Measurements from ENCODE around the gene DNAJB13.

DNA sequence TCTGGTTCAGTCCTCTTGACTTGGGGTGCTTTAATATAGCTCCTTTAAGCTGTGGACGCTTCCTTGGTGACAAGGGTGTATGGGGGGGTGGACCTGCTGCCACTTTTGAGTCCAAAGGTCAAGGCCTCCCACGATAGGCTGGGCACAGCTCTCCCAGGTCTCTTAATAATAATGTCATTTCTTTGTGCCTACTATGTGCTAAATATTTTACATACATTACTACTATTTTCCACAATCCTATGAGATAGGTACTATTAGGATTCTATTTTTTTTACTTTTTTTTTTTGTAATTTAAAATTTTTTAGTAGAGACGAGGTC lies 58.4 kb downstream of the DNAJB13 start:
- TF ChIP-seq CTCF (IDR thresholded peaks at IDR 0.05), result no peak
- TF ChIP-seq EZH2 (IDR thresholded peaks at IDR 0.05; ENCODE audit: borderline replicate concordance, insufficient read depth, low read depth, low read length, poor library complexity, severe bottlenecking), result no peak
